ENCODE data around the gene POLR2B.

Gene POLR2B

DNA sequence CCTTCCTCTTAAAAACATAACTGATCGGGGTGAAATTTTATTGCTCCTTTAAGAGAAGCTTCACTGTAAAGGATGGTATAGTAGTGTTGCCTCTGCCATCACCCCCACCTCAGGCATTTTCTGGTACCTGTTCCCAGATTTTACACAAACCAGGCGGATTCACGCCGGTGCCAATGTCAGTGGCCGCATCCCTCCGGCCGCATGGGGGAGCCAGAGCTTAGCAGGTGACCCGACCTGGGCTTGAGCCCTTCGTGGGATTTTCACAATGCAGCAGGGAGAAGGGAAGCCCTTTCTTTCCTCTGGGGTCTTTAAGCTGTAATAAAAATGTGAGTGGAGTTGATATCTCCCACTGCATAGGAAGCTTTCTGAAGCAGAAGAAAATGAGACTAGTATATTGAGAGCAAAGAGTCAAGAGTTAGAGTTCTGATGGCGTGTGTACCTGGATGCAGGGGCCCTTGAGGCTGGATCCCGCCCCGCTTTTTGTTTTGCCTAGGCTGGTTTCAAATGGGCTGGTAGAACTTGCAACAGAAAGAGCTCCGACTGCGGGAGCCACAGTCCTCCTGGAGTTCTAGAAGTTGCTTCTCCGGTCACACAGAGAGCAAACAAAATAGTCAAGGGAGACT, 59.4 kb downstream of the POLR2B start:
- peak; percentile 61 to 70 for DNase-seq (ENCODE audit: low read depth in 2 of 2)
- TF ChIP-seq, protein P1, sequence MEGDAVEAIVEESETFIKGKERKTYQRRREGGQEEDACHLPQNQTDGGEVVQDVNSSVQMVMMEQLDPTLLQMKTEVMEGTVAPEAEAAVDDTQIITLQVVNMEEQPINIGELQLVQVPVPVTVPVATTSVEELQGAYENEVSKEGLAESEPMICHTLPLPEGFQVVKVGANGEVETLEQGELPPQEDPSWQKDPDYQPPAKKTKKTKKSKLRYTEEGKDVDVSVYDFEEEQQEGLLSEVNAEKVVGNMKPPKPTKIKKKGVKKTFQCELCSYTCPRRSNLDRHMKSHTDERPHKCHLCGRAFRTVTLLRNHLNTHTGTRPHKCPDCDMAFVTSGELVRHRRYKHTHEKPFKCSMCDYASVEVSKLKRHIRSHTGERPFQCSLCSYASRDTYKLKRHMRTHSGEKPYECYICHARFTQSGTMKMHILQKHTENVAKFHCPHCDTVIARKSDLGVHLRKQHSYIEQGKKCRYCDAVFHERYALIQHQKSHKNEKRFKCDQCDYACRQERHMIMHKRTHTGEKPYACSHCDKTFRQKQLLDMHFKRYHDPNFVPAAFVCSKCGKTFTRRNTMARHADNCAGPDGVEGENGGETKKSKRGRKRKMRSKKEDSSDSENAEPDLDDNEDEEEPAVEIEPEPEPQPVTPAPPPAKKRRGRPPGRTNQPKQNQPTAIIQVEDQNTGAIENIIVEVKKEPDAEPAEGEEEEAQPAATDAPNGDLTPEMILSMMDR (IDR thresholded peaks at IDR 0.05; ENCODE audit: low read depth, low read length), result peak; percentile 85
- H3K4me3 ChIP-seq (replicated peaks in 1 of 2; ENCODE audit: low read depth in 2 of 2, low read length in 2 of 2), result no peak overlapping the region

- TF ChIP-seq, protein P1 (IDR thresholded peaks at IDR 0.05; ENCODE audit: low read depth, low read length), result no peak
- no peak overlapping the region for H3K4me3 ChIP-seq (replicated peaks in 1 of 2; ENCODE audit: low read depth in 2 of 2, low read length in 2 of 2)
- peak in 1 of 2 donors; percentile 40 for DNase-seq (ENCODE audit: low read depth in 2 of 2)
These were observed 60.6 kb downstream of the POLR2B start for GRCh38 chr4:57039345-57039744.

GRCh38 chr4:57040510-57040909, 61.8 kb downstream of the POLR2B start:
- TF ChIP-seq, protein P1 (IDR thresholded peaks at IDR 0.05; ENCODE audit: low read depth, low read length), result no peak

DNA sequence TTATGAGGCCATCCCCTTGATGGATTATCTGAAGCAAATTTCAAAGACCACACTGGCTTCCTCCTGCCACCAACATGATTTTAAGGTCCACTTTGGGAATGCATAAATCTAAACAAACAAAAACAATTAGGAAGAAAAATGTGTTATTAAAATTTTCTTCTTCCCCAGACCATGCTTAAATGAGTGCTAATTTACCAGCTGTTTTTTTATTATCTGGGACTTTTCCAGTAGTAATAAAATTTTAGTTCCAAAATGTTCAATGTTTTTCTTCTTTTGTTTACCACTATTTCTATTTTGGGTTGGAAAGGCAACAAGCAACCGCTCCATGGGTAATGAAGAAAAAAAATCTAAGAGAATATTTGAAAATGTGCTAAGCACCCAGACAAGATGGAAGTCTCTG, 62.3 kb downstream of the POLR2B start:
- DNase-seq (ENCODE audit: low read depth in 2 of 2), result no peak
- no peak overlapping the region for H3K4me3 ChIP-seq (replicated peaks in 1 of 2; ENCODE audit: low read depth in 2 of 2, low read length in 2 of 2)
- TF ChIP-seq, protein P1 (IDR thresholded peaks at IDR 0.05; ENCODE audit: low read depth, low read length), result no peak

More at GRCh38 chr4:57040510-57040909, 61.8 kb downstream of the POLR2B start:
- no peak for DNase-seq (ENCODE audit: low read depth in 2 of 2)
- no peak overlapping the region for H3K4me3 ChIP-seq (replicated peaks in 1 of 2; ENCODE audit: low read depth in 2 of 2, low read length in 2 of 2)

DNA sequence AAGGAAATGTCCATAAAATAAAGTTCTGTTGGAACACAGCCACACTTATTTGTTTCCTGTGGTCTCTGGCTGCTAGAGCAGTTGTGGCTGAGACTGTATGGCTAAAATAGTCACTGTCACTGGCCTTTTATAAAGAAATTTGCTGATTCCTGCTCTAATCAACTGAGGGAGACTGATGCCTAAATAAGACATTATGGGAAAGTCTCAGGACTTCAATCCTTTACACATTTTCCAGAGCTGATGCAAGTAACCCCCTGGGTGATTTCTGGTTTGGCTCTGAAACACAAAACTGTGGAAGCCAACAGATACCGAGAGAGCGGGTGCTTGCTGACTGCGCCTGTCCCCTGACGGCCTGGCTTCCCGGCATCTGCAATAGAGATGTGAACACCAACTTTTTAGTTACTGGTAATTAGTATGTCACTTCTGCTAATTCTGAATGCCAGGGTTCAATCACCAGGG, 64.0 kb downstream of the POLR2B start:
- TF ChIP-seq, protein P1 (IDR thresholded peaks at IDR 0.05; ENCODE audit: low read depth, low read length), result no peak
- no peak overlapping the region for H3K4me3 ChIP-seq (replicated peaks in 1 of 2; ENCODE audit: low read depth in 2 of 2, low read length in 2 of 2)
- DNase-seq (ENCODE audit: low read depth in 2 of 2), result peak; percentile 75 to 85

DNA sequence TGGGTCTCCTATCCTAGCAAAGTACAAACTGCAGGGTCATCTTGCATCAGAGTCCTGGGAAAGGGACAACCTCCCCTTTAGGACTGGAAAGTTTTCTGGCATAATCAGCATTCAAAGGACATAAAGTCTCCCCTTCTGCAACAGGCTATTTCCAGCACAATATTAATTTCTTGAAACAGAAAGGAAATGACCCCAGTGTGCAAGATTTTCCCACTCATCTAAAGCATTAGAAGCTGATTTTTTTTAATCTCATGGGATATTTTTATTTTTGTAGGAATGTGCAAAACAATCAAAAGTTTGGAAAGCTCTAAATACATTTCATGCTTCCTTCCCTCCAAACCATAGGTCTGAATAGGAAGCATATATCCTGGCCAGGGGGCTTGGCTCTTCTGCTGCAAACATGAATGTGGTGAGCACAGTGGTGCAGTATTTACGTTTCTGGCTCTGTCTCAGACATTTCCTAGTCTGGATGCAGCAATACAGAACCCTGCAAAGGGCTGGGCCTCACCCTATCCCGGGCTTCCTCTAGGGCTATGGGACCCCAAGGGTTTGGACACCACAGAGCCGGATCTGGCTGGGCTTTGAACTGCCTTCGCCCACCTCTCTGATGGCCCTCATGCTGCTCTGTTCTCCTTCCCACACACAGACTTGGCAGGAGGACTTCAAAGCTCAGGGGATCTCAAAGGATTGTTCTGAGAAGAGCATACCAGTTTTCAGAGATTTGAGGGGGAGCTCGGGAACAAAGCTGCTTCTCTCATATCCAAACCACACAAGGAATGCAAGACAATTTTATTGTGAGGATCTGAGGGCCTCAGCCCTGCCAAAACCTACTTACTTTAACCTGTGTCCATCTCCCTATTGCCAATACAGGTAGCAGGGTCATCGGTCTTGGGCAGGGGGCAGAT, 64.9 kb downstream of the POLR2B start:
- TF ChIP-seq, protein P1 (IDR thresholded peaks at IDR 0.05; ENCODE audit: low read depth, low read length), result no peak
- peak; percentile 81 to 89 for DNase-seq (ENCODE audit: low read depth in 2 of 2)
- no peak overlapping the region for H3K4me3 ChIP-seq (replicated peaks in 1 of 2; ENCODE audit: low read depth in 2 of 2, low read length in 2 of 2)
